MM.1S (cell line): ENCODE data around the gene PRKD1.

Experiments used
- EZH2phosphoT487 ChIP-seq: fragments of 300-600 bp; sonication (generic); IDR thresholded peaks from 2 replicates; pipeline ENCODE4 v1.6.1; 2018; ENCODE audit warnings: antibody characterized with exemption, low read length
- TF ChIP-seq, protein P1 (sequence below): fragments of 300-600 bp; sonication (generic); IDR thresholded peaks from 2 replicates; pipeline ENCODE4 v1.5.1; 2016; ENCODE audit warnings: antibody characterized with exemption, low read length, mixed read lengths

DNA sequence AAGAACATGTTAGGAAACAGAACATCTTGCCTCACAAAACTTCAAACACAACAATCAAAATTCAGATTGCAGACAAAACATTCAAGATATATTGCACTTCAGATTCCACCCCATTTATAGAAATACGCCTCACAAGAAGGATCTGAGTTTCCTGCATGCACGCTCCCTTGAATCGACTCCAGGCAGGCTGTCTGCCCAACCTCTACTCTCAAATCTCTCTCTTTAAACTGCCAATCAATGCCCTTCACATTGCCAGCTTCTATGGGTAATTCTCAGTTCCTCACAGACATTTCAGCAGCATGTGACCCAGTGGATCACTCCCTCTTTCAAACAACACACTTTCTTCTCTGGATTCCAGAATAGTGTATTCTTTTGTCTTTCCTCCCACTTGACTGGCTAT lies 184.1 kb downstream of the PRKD1 start:
- no peak for TF ChIP-seq EZH2phosphoT487
- TF ChIP-seq, protein P1, sequence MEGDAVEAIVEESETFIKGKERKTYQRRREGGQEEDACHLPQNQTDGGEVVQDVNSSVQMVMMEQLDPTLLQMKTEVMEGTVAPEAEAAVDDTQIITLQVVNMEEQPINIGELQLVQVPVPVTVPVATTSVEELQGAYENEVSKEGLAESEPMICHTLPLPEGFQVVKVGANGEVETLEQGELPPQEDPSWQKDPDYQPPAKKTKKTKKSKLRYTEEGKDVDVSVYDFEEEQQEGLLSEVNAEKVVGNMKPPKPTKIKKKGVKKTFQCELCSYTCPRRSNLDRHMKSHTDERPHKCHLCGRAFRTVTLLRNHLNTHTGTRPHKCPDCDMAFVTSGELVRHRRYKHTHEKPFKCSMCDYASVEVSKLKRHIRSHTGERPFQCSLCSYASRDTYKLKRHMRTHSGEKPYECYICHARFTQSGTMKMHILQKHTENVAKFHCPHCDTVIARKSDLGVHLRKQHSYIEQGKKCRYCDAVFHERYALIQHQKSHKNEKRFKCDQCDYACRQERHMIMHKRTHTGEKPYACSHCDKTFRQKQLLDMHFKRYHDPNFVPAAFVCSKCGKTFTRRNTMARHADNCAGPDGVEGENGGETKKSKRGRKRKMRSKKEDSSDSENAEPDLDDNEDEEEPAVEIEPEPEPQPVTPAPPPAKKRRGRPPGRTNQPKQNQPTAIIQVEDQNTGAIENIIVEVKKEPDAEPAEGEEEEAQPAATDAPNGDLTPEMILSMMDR = no peak
